ENCODE data around the gene GNMT.

The GNMT gene

GRCh38 chr6:43009124-43009523 is 48.6 kb downstream of the GNMT start:
- Histone ChIP-seq H3K27me3 (ENCODE audit: low read length) (no peaks in the 10 kb centered on the region), H3K4me3 (ENCODE audit: insufficient read depth, low read length, poor library complexity, severe bottlenecking) (no peak overlapping the region), H3K9ac (ENCODE audit: low read length) (no peak overlapping the region), H3K27ac (ENCODE audit: low read depth, low read length) (no peak overlapping the region), H4K20me1 (ENCODE audit: low read depth, low read length) (no peaks in the 10 kb centered on the region), H3K4me2 (ENCODE audit: low read depth, low read length, poor library complexity, severe bottlenecking) (no peak overlapping the region), H3K36me3 (ENCODE audit: low read length) (no peaks in the 10 kb centered on the region), H3F3A (ENCODE audit: insufficient read depth) (no peaks in the 10 kb centered on the region), H3K9me2 (replicated peaks; ENCODE audit: insufficient read depth, low read length) (no peaks in the 10 kb centered on the region), H3K9me3 (ENCODE audit: insufficient read depth, low read length) (no peaks in the 10 kb centered on the region), H3K79me2 (ENCODE audit: insufficient read depth, low read length) (peaks cover 16% of the 10 kb centered on the region), H2AFZ (ENCODE audit: low read depth, low read length, severe bottlenecking) (no peak overlapping the region)
- TF ChIP-seq CTCF (IDR thresholded peaks at IDR 0.05; ENCODE audit: insufficient read depth, low read length, poor library complexity, severe bottlenecking) = peak; percentile 86
- no peak for TF ChIP-seq EZH2phosphoT487 (conservative IDR thresholded peaks at IDR 0.05; ENCODE audit: low read length)

GRCh38 chr6:43011207-43011606 is 50.7 kb downstream of the GNMT start:
- H3K9ac ChIP-seq (ENCODE audit: low read length) = no peak overlapping the region
- TF ChIP-seq EZH2phosphoT487 (conservative IDR thresholded peaks at IDR 0.05; ENCODE audit: low read length) (no peak), CTCF (IDR thresholded peaks at IDR 0.05; ENCODE audit: insufficient read depth, low read length, poor library complexity, severe bottlenecking) (no peak)
- no peak overlapping the region for H3K27ac ChIP-seq (ENCODE audit: low read depth, low read length)
- H3K79me2 ChIP-seq (ENCODE audit: insufficient read depth, low read length) = peaks cover 36% of the 10 kb centered on the region
- H3K9me3 ChIP-seq (ENCODE audit: insufficient read depth, low read length) = no peaks in the 10 kb centered on the region
- H4K20me1 ChIP-seq (ENCODE audit: low read depth, low read length) = no peaks in the 10 kb centered on the region
- no peak overlapping the region for H3K4me3 ChIP-seq (ENCODE audit: insufficient read depth, low read length, poor library complexity, severe bottlenecking)
- no peak overlapping the region for H3K4me2 ChIP-seq (ENCODE audit: low read depth, low read length, poor library complexity, severe bottlenecking)
- no peaks in the 10 kb centered on the region for H3K9me2 ChIP-seq (replicated peaks; ENCODE audit: insufficient read depth, low read length)
- no peaks in the 10 kb centered on the region for H3K36me3 ChIP-seq (ENCODE audit: low read length)
- H3F3A ChIP-seq (ENCODE audit: insufficient read depth) = no peaks in the 10 kb centered on the region
- H3K27me3 ChIP-seq (ENCODE audit: low read length) = no peaks in the 10 kb centered on the region
- no peak overlapping the region for H2AFZ ChIP-seq (ENCODE audit: low read depth, low read length, severe bottlenecking)

- peak overlapping the region; percentile 89 for H3K4me3 ChIP-seq (ENCODE audit: insufficient read depth, low read length, poor library complexity, severe bottlenecking)
- H3K9me3 ChIP-seq (ENCODE audit: insufficient read depth, low read length) = no peaks in the 10 kb centered on the region
- no peaks in the 10 kb centered on the region for H3K36me3 ChIP-seq (ENCODE audit: low read length)
- H3K9me2 ChIP-seq (replicated peaks; ENCODE audit: insufficient read depth, low read length) = no peaks in the 10 kb centered on the region
- no peaks in the 10 kb centered on the region for H4K20me1 ChIP-seq (ENCODE audit: low read depth, low read length)
- H3K79me2 ChIP-seq (ENCODE audit: insufficient read depth, low read length) = peaks cover 44% of the 10 kb centered on the region
- peak overlapping the region; percentile 84 for H3K4me2 ChIP-seq (ENCODE audit: low read depth, low read length, poor library complexity, severe bottlenecking)
- H3K9ac ChIP-seq (ENCODE audit: low read length) = peak overlapping the region; percentile 85
- TF ChIP-seq CTCF (IDR thresholded peaks at IDR 0.05; ENCODE audit: insufficient read depth, low read length, poor library complexity, severe bottlenecking) (no peak), EZH2phosphoT487 (conservative IDR thresholded peaks at IDR 0.05; ENCODE audit: low read length) (no peak)
- H2AFZ ChIP-seq (ENCODE audit: low read depth, low read length, severe bottlenecking) = no peak overlapping the region
- no peaks in the 10 kb centered on the region for H3F3A ChIP-seq (ENCODE audit: insufficient read depth)
- no peaks in the 10 kb centered on the region for H3K27me3 ChIP-seq (ENCODE audit: low read length)
- H3K27ac ChIP-seq (ENCODE audit: low read depth, low read length) = 0 out of 2 replicates have a peak overlapping the region, but pooled peaks have one; percentile 45
Observed at GRCh38 chr6:43012364-43012763, 51.8 kb downstream of the GNMT start.
